CD4-positive, alpha-beta T cell (primary cell): ENCODE results near the gene JMJD4. TPM values are rescaled to one million over a fixed set of nuclear protein-coding genes. Genes with fewer than 3 reads are reported as not detected.

Experiments
- ATAC-seq: fragments of 200-7000 bp; cut with Tn5 transposase; one replicate; pipeline ENCODE4 v1.10.0; 2022; ENCODE audit warnings: mild to moderate bottlenecking; ENCODE audit not compliant: poor library complexity
- CTCF ChIA-PET: fragments of 350-600 bp; sonication (Branson Sonifier 250); formaldehyde crosslinking; loops from one replicate; lab custom pipeline; 2021; ENCODE audit warnings: antibody characterized with exemption, inconsistent platforms; lab: Charles Lee
- POLR2A ChIA-PET: fragments of 350-600 bp; sonication (Branson Sonifier 250); formaldehyde crosslinking; loops from one replicate; lab custom pipeline; 2021; ENCODE audit warnings: antibody characterized with exemption, inconsistent platforms; lab: Charles Lee
- DNase-seq, 14 experiments: peaks; one replicate each; pipeline ENCODE4 v3.0.0-alpha.2; 2013 to 2020; ENCODE audit warnings: mixed read lengths in 2 of 14
- H3K27ac ChIP-seq, 2 donors: one replicate each; pipeline versions ENCODE4 v1.5.1 to v1.7.0; 2013; ENCODE audit warnings: low read length in 2 of 2, low read depth in 1 of 2, mild to moderate bottlenecking in 1 of 2
- H3K27me3 ChIP-seq, 2 experiments: 1 replicate in 1 of 2; 2 replicates in 1 of 2; pipeline versions ENCODE4 v1.6.1 to v1.7.0; 2013; ENCODE audit warnings: low read length in 2 of 2, control low read depth in 1 of 2, mild to moderate bottlenecking in 1 of 2, moderate library complexity in 1 of 2; ENCODE audit not compliant: insufficient read depth in 2 of 2, control insufficient read depth in 1 of 2
- H3K36me3 ChIP-seq: one replicate; pipeline ENCODE4 v1.6.1; 2013; ENCODE audit warnings: low read length, control low read depth; ENCODE audit not compliant: insufficient read depth
- H3K4me1 ChIP-seq: one replicate; pipeline ENCODE4 v1.6.1; 2013; ENCODE audit warnings: low read length, control low read depth; ENCODE audit not compliant: insufficient read depth
- H3K4me3 ChIP-seq: one replicate; pipeline ENCODE4 v1.5.1; 2013; ENCODE audit warnings: mild to moderate bottlenecking, low read length, moderate library complexity
- H3K9me3 ChIP-seq, 2 experiments: 1 replicate in 1 of 2; 2 replicates in 1 of 2; pipeline versions ENCODE4 v1.6.1 to v1.7.0; 2013; ENCODE audit warnings: low read length in 2 of 2, mild to moderate bottlenecking in 2 of 2, control low read depth in 1 of 2, moderate library complexity in 1 of 2; ENCODE audit not compliant: control insufficient read depth in 1 of 2, insufficient read depth in 1 of 2
- H3K27ac Mint-ChIP-seq: one replicate; pipeline ENCODE4 v1.8.0; 2020; ENCODE audit warnings: mixed read lengths
- H3K27me3 Mint-ChIP-seq: one replicate; pipeline ENCODE4 v1.8.0; 2021; ENCODE audit warnings: mixed read lengths
- H3K36me3 Mint-ChIP-seq: one replicate; pipeline ENCODE4 v1.8.0; 2021; ENCODE audit warnings: low read depth, mixed read lengths
- H3K4me1 Mint-ChIP-seq: one replicate; pipeline ENCODE4 v1.8.0; 2021; ENCODE audit warnings: low read depth, mixed read lengths
- H3K4me3 Mint-ChIP-seq: one replicate; pipeline ENCODE4 v1.8.0; 2020; ENCODE audit warnings: mild to moderate bottlenecking, mixed read lengths
- H3K9me3 Mint-ChIP-seq: one replicate; pipeline ENCODE4 v1.8.0; 2020; ENCODE audit warnings: mixed read lengths
- intact Hi-C, 2 experiments: fragments of 100-400 bp; cut with DNase I in 1 of 2; cut with micrococcal nuclease in 1 of 2; formaldehyde crosslinking; loops; one replicate each; pipeline versions ENCODE4 v1.15.1 to v1.9.0; 2023 to 2025; cut with DNase I, micrococcal nuclease
- total RNA-seq, 174 experiments: library from RNA in 2 of 174; stranded (reverse) in 2 of 174; gene quantifications; one replicate each; pipeline ENCODE4 v1.2.3 and lab custom pipeline; 2021 to 2026
- TF ChIP-seq, protein P1 (sequence below): fragments of 200-600 bp; IDR thresholded peaks from one replicate; pipeline ENCODE4 v1.8.0; 2022; ENCODE audit warnings: antibody characterized with exemption, mild to moderate bottlenecking

Gene JMJD4
- total RNA-seq, 2 experiments from 2014 or later, result 11.4 to 11.9 TPM

DNA sequence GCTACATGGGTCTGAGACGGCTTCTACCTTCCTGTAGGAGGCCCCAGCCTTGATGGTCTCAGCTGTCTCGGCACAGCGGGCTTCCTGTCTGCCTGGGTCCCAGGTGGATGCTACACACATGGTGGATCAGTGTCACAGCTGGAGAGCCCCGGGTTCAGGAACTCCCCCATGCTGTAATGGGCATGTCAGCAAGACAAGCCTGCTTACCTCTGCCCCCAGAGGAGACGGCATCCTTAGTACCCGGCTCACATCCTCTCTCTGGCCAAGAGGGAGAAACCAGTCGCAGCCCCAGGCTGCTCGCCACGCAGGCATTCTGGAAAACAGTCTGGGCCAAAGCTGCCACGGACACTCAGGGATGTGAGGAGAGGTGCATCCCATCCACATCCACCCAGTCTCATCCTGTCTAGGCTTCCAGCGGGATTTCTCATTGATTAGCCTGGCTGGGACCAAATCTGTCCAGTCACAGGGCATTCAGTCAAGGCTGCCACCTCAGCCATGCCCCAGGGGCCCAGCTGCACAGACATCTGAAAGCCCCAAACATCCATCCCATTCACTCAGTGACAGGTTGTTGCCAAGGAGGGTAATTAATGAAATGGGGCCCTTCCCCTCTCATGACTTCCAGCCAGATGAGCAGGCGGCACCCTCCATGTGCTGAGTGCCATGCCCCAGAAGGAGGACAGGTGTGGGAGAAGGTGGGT is 10.6 kb upstream of the JMJD4 start:
- Histone ChIP-seq H3K36me3 (peaks cover 37% of the 10 kb centered on the region), H3K27me3 (no peaks in the 10 kb centered on the region), H3K4me1 (peaks cover 54% of the 10 kb centered on the region), H3K27ac (no peak overlapping the region), H3K9me3 (no peaks in the 10 kb centered on the region), H3K4me3 (no peak overlapping the region)
- Mint-ChIP-seq H3K36me3 (peaks cover 40% of the 10 kb centered on the region), H3K27ac (no peak overlapping the region), H3K4me1 (peaks cover 51% of the 10 kb centered on the region), H3K4me3 (no peak overlapping the region), H3K27me3 (no peaks in the 10 kb centered on the region), H3K9me3 (no peaks in the 10 kb centered on the region)
- CTCF ChIA-PET, result no interaction called here
- TF ChIP-seq, protein P1, sequence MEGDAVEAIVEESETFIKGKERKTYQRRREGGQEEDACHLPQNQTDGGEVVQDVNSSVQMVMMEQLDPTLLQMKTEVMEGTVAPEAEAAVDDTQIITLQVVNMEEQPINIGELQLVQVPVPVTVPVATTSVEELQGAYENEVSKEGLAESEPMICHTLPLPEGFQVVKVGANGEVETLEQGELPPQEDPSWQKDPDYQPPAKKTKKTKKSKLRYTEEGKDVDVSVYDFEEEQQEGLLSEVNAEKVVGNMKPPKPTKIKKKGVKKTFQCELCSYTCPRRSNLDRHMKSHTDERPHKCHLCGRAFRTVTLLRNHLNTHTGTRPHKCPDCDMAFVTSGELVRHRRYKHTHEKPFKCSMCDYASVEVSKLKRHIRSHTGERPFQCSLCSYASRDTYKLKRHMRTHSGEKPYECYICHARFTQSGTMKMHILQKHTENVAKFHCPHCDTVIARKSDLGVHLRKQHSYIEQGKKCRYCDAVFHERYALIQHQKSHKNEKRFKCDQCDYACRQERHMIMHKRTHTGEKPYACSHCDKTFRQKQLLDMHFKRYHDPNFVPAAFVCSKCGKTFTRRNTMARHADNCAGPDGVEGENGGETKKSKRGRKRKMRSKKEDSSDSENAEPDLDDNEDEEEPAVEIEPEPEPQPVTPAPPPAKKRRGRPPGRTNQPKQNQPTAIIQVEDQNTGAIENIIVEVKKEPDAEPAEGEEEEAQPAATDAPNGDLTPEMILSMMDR, result no peak
- intact Hi-C loops, result no loop called here
- POLR2A ChIA-PET, result no interaction called here
- ATAC-seq (no peak), DNase-seq (peak in 1 of 14 experiments; percentile 10)

DNA sequence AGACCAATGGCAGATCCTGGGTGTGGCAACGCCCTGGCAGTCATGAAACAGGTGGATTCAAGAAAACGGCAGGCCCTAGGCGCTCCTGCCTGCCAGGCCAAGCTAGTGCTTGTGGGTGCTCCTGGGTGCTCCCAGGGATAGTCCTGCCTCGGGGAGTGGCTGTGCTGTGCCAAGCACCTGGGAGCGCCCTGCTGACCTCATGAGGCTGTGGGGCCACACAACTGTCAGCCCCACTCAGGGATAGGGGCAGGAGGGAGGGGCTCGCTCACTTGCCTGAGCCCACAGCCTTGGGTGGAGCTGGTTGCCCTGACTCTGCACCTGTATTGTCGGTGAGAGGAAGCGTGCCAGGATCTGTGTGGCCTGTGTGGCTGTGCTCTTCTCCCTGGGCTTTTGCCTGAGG is 9.6 kb upstream of the JMJD4 start:
- H3K4me1 Mint-ChIP-seq, result peaks cover 60% of the 10 kb centered on the region
- H3K27ac ChIP-seq, result no peak overlapping the region
- no peak overlapping the region for H3K4me3 Mint-ChIP-seq
- intact Hi-C loops, result no loop called here
- H3K9me3 ChIP-seq, result no peaks in the 10 kb centered on the region
- H3K27ac Mint-ChIP-seq, result peak overlapping the region; percentile 47
- peaks cover 39% of the 10 kb centered on the region for H3K36me3 Mint-ChIP-seq
- no peaks in the 10 kb centered on the region for H3K27me3 Mint-ChIP-seq
- no peak overlapping the region for H3K4me3 ChIP-seq
- peak in 2 of 14 experiments; percentile 8 to 26 for DNase-seq
- no peaks in the 10 kb centered on the region for H3K9me3 Mint-ChIP-seq
- TF ChIP-seq, protein P1, result no peak
- ChIA-PET CTCF (no interaction called here), POLR2A (interaction anchor here (1.0 kb wide), 1 partner anchor 10 kb away, joined by 4 read pairs; the partner anchor contains the start of genes JMJD4 and SNAP47)
- H3K4me1 ChIP-seq, result peaks cover 49% of the 10 kb centered on the region
- no peaks in the 10 kb centered on the region for H3K27me3 ChIP-seq
- ATAC-seq, result no peak
- peaks cover 26% of the 10 kb centered on the region for H3K36me3 ChIP-seq

DNA sequence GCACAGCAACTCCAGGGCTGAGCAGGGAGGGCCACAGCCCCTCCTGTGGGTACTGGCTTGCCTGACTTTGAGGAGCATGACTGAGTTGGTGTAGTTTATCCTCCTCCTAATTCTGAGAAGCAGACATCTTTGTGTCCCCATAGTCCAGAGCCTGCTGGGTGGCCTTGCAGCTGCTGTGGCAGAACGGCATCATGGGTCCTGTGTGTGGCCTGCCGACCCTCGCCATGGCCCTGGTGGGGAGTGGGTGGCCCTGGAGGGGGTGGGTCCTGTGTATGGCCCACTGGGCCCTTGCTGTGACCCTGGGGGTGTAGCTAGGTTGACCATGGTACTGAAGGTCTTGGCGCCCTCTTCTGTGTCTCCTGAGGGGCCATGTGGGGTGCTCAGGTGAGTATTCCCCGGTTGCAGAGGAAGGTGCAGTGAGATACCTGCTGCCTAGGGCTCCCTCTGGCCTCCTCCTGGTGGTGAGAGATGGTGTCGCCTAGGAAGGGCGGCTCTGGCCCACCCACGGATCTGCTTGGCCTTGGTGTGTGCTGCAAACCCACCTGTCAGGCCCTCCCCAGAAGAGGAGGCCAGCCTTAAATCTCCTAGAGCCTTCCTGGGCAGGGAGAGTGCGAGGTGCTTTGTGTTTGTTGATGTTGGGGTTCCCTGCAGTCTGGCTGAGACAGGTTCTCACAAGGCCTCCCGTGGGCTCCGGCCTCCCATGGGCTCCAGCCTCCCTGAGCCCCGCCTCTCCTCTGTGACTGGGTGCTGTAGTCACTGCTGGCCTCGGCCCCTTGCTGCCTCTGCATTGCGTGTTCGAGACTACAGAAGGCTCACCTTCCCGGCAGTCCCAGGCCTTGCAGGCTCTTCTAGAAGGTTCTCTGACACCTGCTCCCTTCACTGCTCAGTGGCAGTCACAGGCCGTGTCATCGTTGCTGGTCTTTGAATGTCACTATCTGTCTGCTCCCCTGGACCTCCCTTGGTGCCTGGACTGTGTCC is 7.9 kb upstream of the JMJD4 start:
- CTCF ChIA-PET, result no interaction called here

More for the DNA sequence above, 7.9 kb upstream of the JMJD4 start:
- TF ChIP-seq, protein P1, result no peak
- Histone ChIP-seq H3K4me1 (peaks cover 37% of the 10 kb centered on the region), H3K27ac (no peak overlapping the region), H3K9me3 (no peaks in the 10 kb centered on the region), H3K27me3 (no peaks in the 10 kb centered on the region), H3K36me3 (peaks cover 11% of the 10 kb centered on the region), H3K4me3 (no peak overlapping the region)
- no peak overlapping the region for H3K4me3 Mint-ChIP-seq
- H3K27me3 Mint-ChIP-seq, result no peaks in the 10 kb centered on the region
- ATAC-seq (no peak), DNase-seq (no peak)
- POLR2A ChIA-PET, result no interaction called here
- no peak overlapping the region for H3K27ac Mint-ChIP-seq
- intact Hi-C loops, result no loop called here
- H3K36me3 Mint-ChIP-seq, result peaks cover 23% of the 10 kb centered on the region
- no peaks in the 10 kb centered on the region for H3K9me3 Mint-ChIP-seq
- peaks cover 59% of the 10 kb centered on the region for H3K4me1 Mint-ChIP-seq
